Subcutaneous abdominal adipose tissue (tissue), 5 donors: ENCODE measurements around the gene GIMAP6.
A peak's percentile ranks its signal among the peaks of the same experiment; 100 is the strongest.
"Not testable (repeated sequence)": the region's sequence is repeated elsewhere in the genome, so short reads cannot be mapped to it uniquely, and the experiment has no call there.

Experiments
- H3K27ac ChIP-seq: one replicate; pipeline ENCODE4 v1.7.0; 2013; ENCODE audit warnings: low read depth, mild to moderate bottlenecking, inconsistent platforms, low read length, moderate library complexity
- H3K27me3 ChIP-seq, 5 donors: one replicate each; pipeline ENCODE4 v1.7.0; 2013; ENCODE audit warnings: low read length in 5 of 5, inconsistent platforms in 1 of 5; ENCODE audit not compliant: control insufficient read depth in 5 of 5, insufficient read depth in 4 of 5
- H3K36me3 ChIP-seq, 5 donors: one replicate each; pipeline ENCODE4 v1.7.0; 2013; ENCODE audit warnings: low read length in 5 of 5; ENCODE audit not compliant: control insufficient read depth in 5 of 5, insufficient read depth in 5 of 5
- H3K4me1 ChIP-seq, 5 donors: one replicate each; pipeline ENCODE4 v1.7.0; 2013; ENCODE audit warnings: low read length in 5 of 5, mild to moderate bottlenecking in 3 of 5, moderate library complexity in 1 of 5; ENCODE audit not compliant: control insufficient read depth in 5 of 5, insufficient read depth in 5 of 5
- H3K4me3 ChIP-seq, 5 donors: one replicate each; pipeline ENCODE4 v1.7.0; 2013; ENCODE audit warnings: low read length in 5 of 5, low read depth in 1 of 5
- H3K9ac ChIP-seq, 5 donors: one replicate each; pipeline ENCODE4 v1.7.0; 2013; ENCODE audit warnings: low read length in 5 of 5, mild to moderate bottlenecking in 4 of 5, moderate library complexity in 3 of 5
- H3K9me3 ChIP-seq, 5 donors: one replicate each; pipeline ENCODE4 v1.7.0; 2013; ENCODE audit warnings: low read length in 5 of 5; ENCODE audit not compliant: control insufficient read depth in 5 of 5
- donor health status: healthy.
- donor health status: healthy.
- donor health status: healthy.
- donor health status: healthy.
- donor health status: healthy.

Gene GIMAP6

DNA sequence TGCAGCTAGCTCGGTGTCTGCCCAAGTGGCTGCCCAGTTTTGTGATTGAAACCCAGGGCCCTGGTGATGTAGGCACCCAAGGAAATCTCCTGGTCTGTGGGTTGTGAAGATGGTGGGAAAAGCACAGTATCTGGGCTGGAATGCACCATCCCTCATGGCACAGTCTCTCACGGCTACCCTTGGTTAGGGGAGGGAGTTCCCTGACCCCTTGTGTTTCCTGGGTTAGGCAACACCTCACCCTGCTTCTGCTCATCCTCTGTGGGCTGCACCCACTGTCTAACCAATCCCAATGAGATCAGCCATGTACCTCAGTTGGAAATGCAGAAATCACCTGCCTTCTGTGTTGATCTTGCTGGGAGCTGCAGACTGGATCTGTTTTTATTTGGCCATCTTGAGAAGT lies 37.4 kb downstream of the GIMAP6 start:
- H3K9me3 ChIP-seq: peaks cover 0 to 17% (median 6%) of the 10 kb centered on the region in 5 donors
- peaks cover 0 to 5% (median 0%) of the 10 kb centered on the region in 5 donors for H3K4me1 ChIP-seq
- no peaks in the 10 kb centered on the region for H3K36me3 ChIP-seq
- H3K9ac ChIP-seq: no peak overlapping the region
- H3K4me3 ChIP-seq: no peak overlapping the region
- peaks cover 0 to 3% (median 0%) of the 10 kb centered on the region in 5 donors for H3K27me3 ChIP-seq
- no peak overlapping the region for H3K27ac ChIP-seq

DNA sequence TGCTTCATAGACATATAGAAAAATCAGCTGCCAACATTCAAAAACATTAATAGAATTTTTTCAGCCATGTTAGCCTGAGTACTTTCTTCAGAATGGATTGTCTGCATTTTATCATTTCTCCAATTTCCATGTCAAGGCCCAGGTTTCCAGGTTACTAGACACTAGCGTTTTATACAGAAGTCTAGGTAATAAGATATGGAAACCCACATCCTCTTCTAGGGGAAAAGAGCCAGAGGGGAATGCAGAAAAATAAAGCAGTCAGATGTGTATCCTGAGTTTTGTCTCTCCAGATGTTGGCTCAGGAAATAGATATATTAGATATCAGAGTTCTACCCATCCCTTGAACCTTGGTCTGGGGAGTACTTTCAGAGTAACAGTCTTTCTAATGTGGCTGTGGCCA lies 44.6 kb downstream of the GIMAP6 start:
- Histone ChIP-seq H3K36me3 (no peaks in the 10 kb centered on the region), H3K9ac (peak overlapping the region in 1 of 5 donors; percentile 54), H3K9me3 (peaks cover 0 to 4% (median 0%) of the 10 kb centered on the region in 5 donors), H3K27me3 (no peaks in the 10 kb centered on the region), H3K4me3 (peak overlapping the region in 1 of 5 donors; percentile 3), H3K27ac (peak overlapping the region; percentile 84), H3K4me1 (peaks cover 0 to 33% (median 21%) of the 10 kb centered on the region in 5 donors)

DNA sequence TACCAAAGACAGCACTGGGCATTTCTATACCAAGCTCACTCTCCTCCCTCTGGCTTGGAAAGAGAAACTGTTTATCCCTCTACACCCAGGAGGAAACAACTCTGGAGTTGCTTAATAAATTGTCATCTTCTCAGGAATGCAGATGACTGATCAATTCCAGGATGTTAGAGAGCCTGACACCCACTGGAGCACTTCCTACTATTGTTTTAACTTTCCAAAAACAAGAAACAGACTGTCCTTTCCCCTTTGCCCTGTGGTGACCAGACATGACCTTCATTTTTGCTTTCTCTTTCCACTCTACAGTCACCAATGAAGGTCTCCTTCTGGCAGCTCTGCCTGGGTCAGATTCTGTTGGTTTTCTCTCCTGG lies 45.4 kb downstream of the GIMAP6 start:
- Histone ChIP-seq H3K27me3 (no peaks in the 10 kb centered on the region), H3K9me3 (peaks cover 0 to 3% (median 0%) of the 10 kb centered on the region in 5 donors), H3K4me1 (peaks cover 0 to 33% (median 21%) of the 10 kb centered on the region in 5 donors), H3K4me3 (peak overlapping the region in 4 of 5 donors; percentile 10 to 26 (median 22)), H3K9ac (peak overlapping the region in 1 of 5 donors; percentile 54), H3K27ac (peak overlapping the region; percentile 84), H3K36me3 (no peaks in the 10 kb centered on the region)

DNA sequence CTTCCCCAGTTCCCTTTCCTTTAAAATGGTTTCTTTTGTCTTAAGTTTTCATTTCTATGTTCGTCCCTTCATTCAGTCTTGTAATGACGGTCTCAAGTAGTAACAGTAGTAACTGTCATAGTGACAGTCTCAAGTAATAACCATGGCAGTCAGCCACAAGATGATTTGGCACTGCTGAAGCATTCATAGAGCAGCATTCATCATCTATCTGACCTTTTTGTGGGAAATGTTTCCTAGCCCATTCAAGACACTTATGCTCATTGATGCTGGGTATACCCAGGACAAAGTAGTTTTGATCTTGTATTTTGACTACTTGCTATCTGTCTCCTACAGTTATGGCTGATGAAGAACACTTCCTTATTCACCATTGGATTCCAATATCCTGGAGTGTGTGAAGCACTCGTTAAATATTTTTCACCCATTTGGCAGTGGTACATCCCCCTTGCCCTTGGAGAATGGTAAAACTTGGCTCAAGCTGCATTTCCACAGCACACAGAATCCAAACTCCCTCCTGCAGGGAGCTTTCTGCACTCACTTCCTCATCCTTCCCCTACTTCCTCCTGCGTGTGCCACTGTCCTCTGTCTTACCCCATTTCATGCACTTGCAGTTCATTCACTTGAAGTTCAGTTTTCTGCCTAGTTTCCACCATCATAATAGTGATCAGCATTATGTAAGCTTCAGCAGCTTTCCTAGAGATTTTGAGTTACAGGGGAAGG lies 46.0 kb downstream of the GIMAP6 start:
- Histone ChIP-seq H3K27ac (peak overlapping the region; percentile 84), H3K36me3 (no peaks in the 10 kb centered on the region), H3K4me1 (peaks cover 0 to 33% (median 21%) of the 10 kb centered on the region in 5 donors), H3K27me3 (no peaks in the 10 kb centered on the region), H3K9me3 (peaks cover 0 to 2% (median 0%) of the 10 kb centered on the region in 5 donors), H3K9ac (peak overlapping the region in 1 of 5 donors; percentile 6), H3K4me3 (peak overlapping the region in 4 of 5 donors; percentile 10 to 26 (median 22))

DNA sequence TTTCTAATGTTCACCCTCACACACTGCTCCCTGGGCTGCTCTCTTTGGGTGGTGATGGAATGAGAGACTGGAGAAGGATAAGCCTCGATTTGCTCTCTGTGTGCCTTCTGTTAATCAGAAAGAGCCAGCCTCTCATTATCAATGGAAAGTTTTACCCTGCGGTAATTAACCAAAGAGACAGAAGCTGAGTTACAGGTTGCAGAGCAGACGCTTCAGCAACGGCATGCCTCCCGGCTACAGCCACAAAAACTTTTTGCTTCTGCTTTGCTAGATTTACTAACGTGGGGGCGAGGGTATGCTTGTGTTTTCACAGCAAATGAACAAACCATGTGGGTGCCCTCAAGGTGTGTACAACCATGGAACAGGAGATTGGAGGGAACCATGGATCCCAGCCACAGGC lies 47.0 kb downstream of the GIMAP6 start:
- Histone ChIP-seq H3K27ac (peak overlapping the region; percentile 84), H3K9me3 (peaks cover 0 to 9% (median 4%) of the 10 kb centered on the region in 5 donors), H3K4me1 (peaks cover 0 to 33% (median 21%) of the 10 kb centered on the region in 5 donors), H3K9ac (no peak overlapping the region), H3K4me3 (no peak overlapping the region), H3K36me3 (no peaks in the 10 kb centered on the region), H3K27me3 (no peaks in the 10 kb centered on the region)

DNA sequence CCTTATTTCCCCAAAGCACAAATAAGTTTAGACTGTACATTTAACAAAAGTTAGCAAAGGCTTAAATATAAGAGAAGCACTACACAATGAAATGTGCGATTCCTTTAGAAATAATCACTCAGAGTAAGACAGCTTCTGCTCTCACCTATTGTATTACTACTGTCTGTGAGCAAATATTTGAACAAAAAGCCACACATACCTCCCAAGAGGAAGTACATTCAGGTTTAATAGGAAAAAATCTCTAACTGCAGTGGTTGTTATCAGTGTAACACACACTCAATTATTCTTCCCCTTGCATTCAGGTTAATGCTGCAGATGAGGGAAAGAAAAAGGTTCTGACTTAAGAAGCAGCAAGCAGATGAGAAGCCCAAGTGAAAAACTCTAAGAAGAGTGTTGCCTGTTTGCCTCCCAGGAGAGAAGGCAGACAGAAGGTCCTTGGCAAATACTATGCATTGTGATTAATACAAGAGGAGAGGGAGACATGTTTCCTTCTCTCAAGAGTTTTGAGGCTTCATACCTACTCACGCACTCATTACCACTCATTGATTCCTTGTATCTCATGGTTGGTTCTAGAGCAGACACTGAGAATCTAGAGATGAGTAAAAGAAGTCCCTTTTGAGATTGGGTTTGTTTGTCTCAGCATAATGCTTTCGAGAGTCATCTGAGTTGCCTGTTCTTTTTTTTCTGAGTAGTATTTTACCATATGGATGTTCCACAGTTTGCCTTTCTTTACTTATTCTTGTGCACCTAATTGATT lies 51.4 kb downstream of the GIMAP6 start:
- H3K36me3 ChIP-seq: no peaks in the 10 kb centered on the region

DNA sequence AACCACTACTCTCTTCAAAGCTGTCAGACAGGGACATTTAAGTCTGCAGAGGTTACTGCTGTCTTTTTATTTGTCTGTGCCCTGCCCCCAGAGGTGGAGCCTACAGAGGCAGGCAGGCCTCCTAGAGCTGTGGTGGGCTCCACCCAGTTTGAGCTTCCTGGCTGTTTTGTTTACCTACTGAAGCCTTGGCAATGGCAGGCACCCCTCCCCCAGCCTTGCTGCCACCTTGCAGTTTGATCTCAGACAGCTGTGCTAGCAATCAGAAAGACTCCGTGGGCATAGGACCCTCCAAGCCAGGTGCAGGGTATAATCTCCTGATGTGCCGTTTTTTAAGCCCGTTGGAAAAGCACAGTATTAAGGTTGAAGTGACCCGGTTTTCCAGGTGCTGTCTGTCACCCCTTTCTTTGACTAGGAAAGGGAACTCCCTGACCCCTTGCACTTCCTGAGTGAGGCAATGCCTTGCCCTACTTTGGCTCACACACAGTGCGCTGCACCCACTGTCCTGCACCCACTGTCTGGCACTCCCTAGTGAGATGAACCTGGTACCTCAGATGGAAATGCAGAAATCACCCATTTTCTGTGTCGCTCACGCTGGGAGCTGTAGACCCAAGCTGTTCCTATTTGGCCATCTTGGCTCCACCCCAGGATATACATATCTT lies 52.1 kb downstream of the GIMAP6 start:
- not testable (repeated sequence) for H3K9ac ChIP-seq, H3K4me3 ChIP-seq, H3K9me3 ChIP-seq, H3K27me3 ChIP-seq, H3K4me1 ChIP-seq, H3K36me3 ChIP-seq, H3K27ac ChIP-seq

More for the DNA sequence above, 51.4 kb downstream of the GIMAP6 start:
- peaks cover 0 to 15% (median 6%) of the 10 kb centered on the region in 5 donors for H3K4me1 ChIP-seq
- no peak overlapping the region for H3K9ac ChIP-seq
- H3K27me3 ChIP-seq: no peaks in the 10 kb centered on the region
- no peak overlapping the region for H3K4me3 ChIP-seq
- H3K9me3 ChIP-seq: peaks cover 0 to 9% (median 4%) of the 10 kb centered on the region in 5 donors
- no peak overlapping the region for H3K27ac ChIP-seq
